ENCODE measurements around the gene GOLT1B. TPM values are rescaled to one million over a fixed set of nuclear protein-coding genes. Genes with fewer than 3 reads are reported as not detected.

GOLT1B gene
- total RNA-seq, 1 donor from 2014 or later, result 67.1 TPM

GRCh38 chr12:21538061-21538653 is 36.6 kb downstream of the GOLT1B start:
- FAIRE-seq (no peak), DNase-seq (ENCODE audit: low read depth) (peak; percentile 21)
- Histone ChIP-seq H3K4me3 (ENCODE audit: low read depth, low read length) (no peak overlapping the region), H3K27me3 (ENCODE audit: control insufficient read depth, insufficient read depth, low read length) (no peaks in the 10 kb centered on the region), H3K36me3 (ENCODE audit: control insufficient read depth, insufficient read depth, low read length) (no peaks in the 10 kb centered on the region)
- TF ChIP-seq, protein P1, sequence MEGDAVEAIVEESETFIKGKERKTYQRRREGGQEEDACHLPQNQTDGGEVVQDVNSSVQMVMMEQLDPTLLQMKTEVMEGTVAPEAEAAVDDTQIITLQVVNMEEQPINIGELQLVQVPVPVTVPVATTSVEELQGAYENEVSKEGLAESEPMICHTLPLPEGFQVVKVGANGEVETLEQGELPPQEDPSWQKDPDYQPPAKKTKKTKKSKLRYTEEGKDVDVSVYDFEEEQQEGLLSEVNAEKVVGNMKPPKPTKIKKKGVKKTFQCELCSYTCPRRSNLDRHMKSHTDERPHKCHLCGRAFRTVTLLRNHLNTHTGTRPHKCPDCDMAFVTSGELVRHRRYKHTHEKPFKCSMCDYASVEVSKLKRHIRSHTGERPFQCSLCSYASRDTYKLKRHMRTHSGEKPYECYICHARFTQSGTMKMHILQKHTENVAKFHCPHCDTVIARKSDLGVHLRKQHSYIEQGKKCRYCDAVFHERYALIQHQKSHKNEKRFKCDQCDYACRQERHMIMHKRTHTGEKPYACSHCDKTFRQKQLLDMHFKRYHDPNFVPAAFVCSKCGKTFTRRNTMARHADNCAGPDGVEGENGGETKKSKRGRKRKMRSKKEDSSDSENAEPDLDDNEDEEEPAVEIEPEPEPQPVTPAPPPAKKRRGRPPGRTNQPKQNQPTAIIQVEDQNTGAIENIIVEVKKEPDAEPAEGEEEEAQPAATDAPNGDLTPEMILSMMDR (IDR thresholded peaks at IDR 0.05; ENCODE audit: insufficient read depth, low read length, severe bottlenecking), result no peak

GRCh38 chr12:21539797-21540196 is 38.2 kb downstream of the GOLT1B start:
- FAIRE-seq (no peak), DNase-seq (ENCODE audit: low read depth) (peak; percentile 58)
- Histone ChIP-seq H3K27me3 (ENCODE audit: control insufficient read depth, insufficient read depth, low read length) (no peaks in the 10 kb centered on the region), H3K36me3 (ENCODE audit: control insufficient read depth, insufficient read depth, low read length) (no peaks in the 10 kb centered on the region), H3K4me3 (ENCODE audit: low read depth, low read length) (no peak overlapping the region)
- TF ChIP-seq, protein P1 (IDR thresholded peaks at IDR 0.05; ENCODE audit: insufficient read depth, low read length, severe bottlenecking), result no peak

DNA sequence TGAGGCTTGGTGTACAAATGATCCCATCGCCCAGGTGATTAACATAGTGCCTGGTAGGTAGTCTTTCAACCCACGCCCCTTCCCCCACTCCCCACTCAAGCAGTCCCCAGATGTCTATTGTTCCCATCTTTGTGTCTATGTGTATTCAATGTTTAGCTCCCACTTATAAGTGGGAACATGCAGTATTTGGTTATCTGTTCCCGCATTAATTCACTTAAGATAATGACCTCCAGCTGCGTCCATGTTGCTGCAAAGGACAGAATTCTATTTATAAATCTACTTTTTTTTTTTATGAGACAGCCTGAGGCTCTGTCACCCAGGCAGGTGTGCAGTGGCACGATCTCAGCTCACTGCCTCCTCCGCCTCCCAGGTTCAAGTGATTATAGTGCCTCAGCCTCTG is 40.2 kb downstream of the GOLT1B start:
- FAIRE-seq, result no peak
- H3K4me3 ChIP-seq (ENCODE audit: low read depth, low read length), result no peak overlapping the region
- H3K27me3 ChIP-seq (ENCODE audit: control insufficient read depth, insufficient read depth, low read length), result no peaks in the 10 kb centered on the region
- DNase-seq (ENCODE audit: low read depth), result no peak
- H3K36me3 ChIP-seq (ENCODE audit: control insufficient read depth, insufficient read depth, low read length), result no peaks in the 10 kb centered on the region
- TF ChIP-seq, protein P1 (IDR thresholded peaks at IDR 0.05; ENCODE audit: insufficient read depth, low read length, severe bottlenecking), result no peak

DNA sequence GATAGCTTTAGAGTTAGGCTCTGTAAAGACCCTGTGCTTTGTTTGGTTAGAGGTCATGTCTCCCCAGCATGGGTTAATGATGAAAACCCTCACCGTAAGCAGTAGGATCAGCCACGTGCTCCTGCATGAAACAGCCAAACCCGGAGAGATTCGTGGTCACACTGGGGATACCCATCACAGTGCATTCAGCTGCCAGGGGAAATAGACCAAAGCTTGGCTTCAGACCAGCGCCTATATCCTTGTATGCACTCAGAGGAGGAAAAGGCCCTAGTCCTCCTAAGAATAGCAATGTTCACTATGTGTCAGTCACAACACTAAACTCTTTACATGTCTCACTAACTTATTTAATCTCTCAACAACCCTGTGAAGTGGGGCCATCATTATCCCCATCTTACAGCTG is 40.8 kb downstream of the GOLT1B start:
- TF ChIP-seq, protein P1 (IDR thresholded peaks at IDR 0.05; ENCODE audit: insufficient read depth, low read length, severe bottlenecking), result no peak
- FAIRE-seq (no peak), DNase-seq (ENCODE audit: low read depth) (no peak)

GRCh38 chr12:21543151-21543550 is 41.6 kb downstream of the GOLT1B start:
- no peaks in the 10 kb centered on the region for H3K27me3 ChIP-seq (ENCODE audit: control insufficient read depth, insufficient read depth, low read length)
- FAIRE-seq, result no peak

More for the DNA sequence above, 40.8 kb downstream of the GOLT1B start:
- Histone ChIP-seq H3K4me3 (ENCODE audit: low read depth, low read length) (no peak overlapping the region), H3K36me3 (ENCODE audit: control insufficient read depth, insufficient read depth, low read length) (no peaks in the 10 kb centered on the region), H3K27me3 (ENCODE audit: control insufficient read depth, insufficient read depth, low read length) (no peaks in the 10 kb centered on the region)

More at GRCh38 chr12:21543151-21543550, 41.6 kb downstream of the GOLT1B start:
- no peak for DNase-seq (ENCODE audit: low read depth)
- Histone ChIP-seq H3K36me3 (ENCODE audit: control insufficient read depth, insufficient read depth, low read length) (no peaks in the 10 kb centered on the region), H3K4me3 (ENCODE audit: low read depth, low read length) (no peak overlapping the region)
- TF ChIP-seq, protein P1 (IDR thresholded peaks at IDR 0.05; ENCODE audit: insufficient read depth, low read length, severe bottlenecking), result no peak
